HepG2 (cell line): ENCODE results near the gene FAM187B. TPM values are rescaled to one million over a fixed set of nuclear protein-coding genes. Genes with fewer than 3 reads are reported as not detected.

Experiments
- AHR ChIP-seq: IDR thresholded peaks from 2 replicates; pipeline ENCODE4 v1.6.1; 2018; ENCODE audit warnings: missing genetic modification reagents, missing compliant biosample characterization
- EHMT2 ChIP-seq: fragments of 200-600 bp; sonication (generic); IDR thresholded peaks from 2 replicates; pipeline ENCODE4 v1.7.0; 2017; ENCODE audit warnings: antibody characterized with exemption, low read depth, low read length, borderline replicate concordance
- ERF ChIP-seq: IDR thresholded peaks from 2 replicates; pipeline ENCODE4 v1.6.1; 2018; ENCODE audit warnings: missing biosample characterization, missing genetic modification reagents
- FOXA1 ChIP-seq, 2 experiments: fragments of 450-650 bp in 1 of 2; sonication (generic) in 1 of 2; formaldehyde crosslinking in 1 of 2; IDR thresholded peaks; 2 replicates each; pipeline versions ENCODE4 v1.4.0 to v1.6.1; 2016 to 2020; ENCODE audit warnings: missing genetic modification reagents in 1 of 2
- GABPB1 ChIP-seq: IDR thresholded peaks from 2 replicates; pipeline ENCODE4 v1.6.1; 2016; ENCODE audit warnings: mild to moderate bottlenecking, missing genetic modification reagents, moderate library complexity, missing compliant biosample characterization
- HOXA5 ChIP-seq: sonication (generic); formaldehyde crosslinking; IDR thresholded peaks from 2 replicates; pipeline ENCODE4 v1.4.0; 2020; ENCODE audit warnings: missing genetic modification reagents
- LCORL ChIP-seq, 2 experiments: fragments of 450-650 bp in 1 of 2; sonication (generic) in 1 of 2; formaldehyde crosslinking in 1 of 2; IDR thresholded peaks; 2 replicates each; pipeline versions ENCODE4 v1.5.0 to v1.6.1; 2017 to 2020; ENCODE audit warnings: antibody characterized with exemption in 1 of 2, missing genetic modification reagents in 1 of 2
- MAZ ChIP-seq, 2 experiments: sonication (generic) in 1 of 2; formaldehyde crosslinking in 1 of 2; IDR thresholded peaks; 2 replicates each; pipeline versions ENCODE4 v1.5.0 to v1.6.1; 2012 to 2020; ENCODE audit warnings: low read depth in 2 of 2, mild to moderate bottlenecking in 2 of 2, borderline replicate concordance in 1 of 2, improper control_type of control experiment in 1 of 2, low read length in 1 of 2, missing genetic modification reagents in 1 of 2, moderate library complexity in 1 of 2
- NAIF1 ChIP-seq: sonication (generic); formaldehyde crosslinking; IDR thresholded peaks from 2 replicates; pipeline ENCODE4 v1.5.0; 2020; ENCODE audit warnings: mild to moderate bottlenecking, missing genetic modification reagents, borderline replicate concordance
- NR2F6 ChIP-seq, 2 experiments: IDR thresholded peaks; 2 replicates each; pipeline ENCODE4 v1.6.1; 2016; ENCODE audit warnings: antibody characterized with exemption in 1 of 2, mild to moderate bottlenecking in 1 of 2
- POLR2AphosphoS2 ChIP-seq: IDR thresholded peaks from 2 replicates; pipeline ENCODE4 v1.6.1; 2011; ENCODE audit warnings: low read depth, low read length, improper control_type of control experiment
- POLR2AphosphoS5 ChIP-seq: IDR thresholded peaks from 2 replicates; pipeline ENCODE4 v1.6.1; 2012; ENCODE audit warnings: low read depth, low read length
- REXO4 ChIP-seq: sonication (generic); formaldehyde crosslinking; IDR thresholded peaks from 2 replicates; pipeline ENCODE4 v1.8.0; 2022; ENCODE audit warnings: missing genetic modification reagents, mild to moderate bottlenecking, borderline replicate concordance
- SAP130 ChIP-seq: IDR thresholded peaks from 2 replicates; pipeline ENCODE4 v1.6.1; 2016; ENCODE audit warnings: low read depth
- TEAD3 ChIP-seq: optimal IDR thresholded peaks from 2 replicates; pipeline ENCODE3; 2016; ENCODE audit warnings: borderline replicate concordance
- ZBTB7A ChIP-seq: sonication (generic); formaldehyde crosslinking; IDR thresholded peaks from 2 replicates; pipeline ENCODE4 v1.8.0; 2022; ENCODE audit warnings: mild to moderate bottlenecking, missing genetic modification reagents
- ZMYM4 ChIP-seq: sonication (generic); formaldehyde crosslinking; IDR thresholded peaks from 2 replicates; pipeline ENCODE4 v1.8.1; 2023; ENCODE audit warnings: mild to moderate bottlenecking, missing genetic modification reagents
- ZNF329 ChIP-seq: sonication (generic); formaldehyde crosslinking; IDR thresholded peaks from 2 replicates; pipeline ENCODE4 v1.9.0; 2021; ENCODE audit warnings: low read depth, mild to moderate bottlenecking, missing genetic modification reagents
- ZNF709 ChIP-seq: sonication (generic); formaldehyde crosslinking; IDR thresholded peaks from 2 replicates; pipeline ENCODE4 v1.5.0; 2020; ENCODE audit warnings: mild to moderate bottlenecking, missing genetic modification reagents
- ZNF781 ChIP-seq: sonication (generic); formaldehyde crosslinking; IDR thresholded peaks from 2 replicates; pipeline ENCODE4 v1.5.1; 2020; ENCODE audit warnings: borderline replicate concordance, mild to moderate bottlenecking, missing genetic modification reagents; ENCODE audit errors: not compliant biosample characterization
- polyA plus RNA-seq, 8 experiments: library from polyadenylated mRNA; depleted of rRNA in 3 of 8; stranded (reverse) in 7 of 8; unstranded in 1 of 8; fragments of >200 nt; fragmentation: Illumina TruSeq in 4 of 8; extraction: Trizol in 4 of 8; gene quantifications; 2 replicates each; pipeline versions ENCODE4 v1.2.1 to v1.2.3, GENCODE V29; 2011 to 2016; ENCODE audit warnings: low read depth in 4 of 8, missing spikeins in 1 of 8, mixed read lengths in 1 of 8; ENCODE audit not compliant: insufficient read depth in 1 of 8
- total RNA-seq, 5 experiments: library from RNA; depleted of rRNA; stranded (reverse); fragments of >200 nt; fragmentation: Illumina TruSeq; extraction: Trizol; gene quantifications; 2 replicates each; pipeline ENCODE4 v1.2.3, GENCODE V29; 2016; ENCODE audit warnings: low read depth in 1 of 5
- TF ChIP-seq, protein P1 (sequence below): sonication (generic); formaldehyde crosslinking; IDR thresholded peaks from 2 replicates; pipeline ENCODE4 v1.9.0; 2022; ENCODE audit warnings: low read depth, missing genetic modification reagents
- TF ChIP-seq, protein P2 (sequence below): sonication (generic); formaldehyde crosslinking; IDR thresholded peaks from 2 replicates; pipeline ENCODE4 v1.4.0; 2020; ENCODE audit warnings: missing genetic modification reagents
- TF ChIP-seq, protein P3 (sequence below): sonication (generic); formaldehyde crosslinking; IDR thresholded peaks from 2 replicates; pipeline ENCODE4 v1.5.0; 2020; ENCODE audit warnings: mild to moderate bottlenecking, missing genetic modification reagents, borderline replicate concordance

The FAM187B gene
- total and polyA plus RNA-seq, 2 of the 13 experiments (the other 11 are each of a cell fraction or from before 2014, with no cell fraction given): not detected

DNA sequence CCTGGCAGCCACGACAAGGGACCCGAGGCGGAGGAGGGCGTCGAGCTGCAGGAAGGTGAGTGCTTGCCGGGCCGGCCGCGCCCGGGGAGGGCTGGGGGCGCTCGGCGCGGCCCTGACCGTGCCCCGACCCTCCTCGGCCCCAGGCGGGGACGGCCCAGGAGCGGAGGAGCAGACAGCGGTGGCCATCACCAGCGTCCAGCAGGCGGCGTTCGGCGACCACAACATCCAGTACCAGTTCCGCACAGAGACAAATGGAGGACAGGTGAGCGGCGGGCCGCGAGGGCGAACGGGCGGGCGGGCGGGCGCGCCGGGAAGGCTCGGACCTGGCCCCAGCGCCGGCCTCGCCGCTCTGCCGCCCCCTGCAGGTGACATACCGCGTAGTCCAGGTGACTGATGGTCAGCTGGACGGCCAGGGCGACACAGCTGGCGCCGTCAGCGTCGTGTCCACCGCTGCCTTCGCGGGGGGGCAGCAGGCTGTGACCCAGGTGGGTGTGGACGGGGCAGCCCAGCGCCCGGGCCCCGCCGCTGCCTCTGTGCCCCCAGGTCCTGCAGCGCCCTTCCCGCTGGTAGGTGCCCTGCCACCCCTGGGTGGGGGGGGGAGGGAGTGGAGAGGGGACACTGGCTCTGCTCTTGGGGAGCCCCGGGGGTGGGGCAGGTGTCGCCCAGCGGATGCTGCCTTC lies 41.0 kb upstream of the FAM187B start (continued):
- TF ChIP-seq, protein P1, sequence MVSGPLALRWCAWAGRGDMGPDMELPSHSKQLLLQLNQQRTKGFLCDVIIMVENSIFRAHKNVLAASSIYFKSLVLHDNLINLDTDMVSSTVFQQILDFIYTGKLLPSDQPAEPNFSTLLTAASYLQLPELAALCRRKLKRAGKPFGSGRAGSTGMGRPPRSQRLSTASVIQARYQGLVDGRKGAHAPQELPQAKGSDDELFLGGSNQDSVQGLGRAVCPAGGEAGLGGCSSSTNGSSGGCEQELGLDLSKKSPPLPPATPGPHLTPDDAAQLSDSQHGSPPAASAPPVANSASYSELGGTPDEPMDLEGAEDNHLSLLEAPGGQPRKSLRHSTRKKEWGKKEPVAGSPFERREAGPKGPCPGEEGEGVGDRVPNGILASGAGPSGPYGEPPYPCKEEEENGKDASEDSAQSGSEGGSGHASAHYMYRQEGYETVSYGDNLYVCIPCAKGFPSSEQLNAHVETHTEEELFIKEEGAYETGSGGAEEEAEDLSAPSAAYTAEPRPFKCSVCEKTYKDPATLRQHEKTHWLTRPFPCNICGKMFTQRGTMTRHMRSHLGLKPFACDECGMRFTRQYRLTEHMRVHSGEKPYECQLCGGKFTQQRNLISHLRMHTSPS (CRISPR knock-in tag): 0 out of 2 replicates have a peak, but pooled peaks have one; percentile 47
- TF ChIP-seq SAP130 (CRISPR knock-in tag) (peak; percentile 79), LCORL (IDR thresholded peaks at IDR 0.05) (no peak), LCORL (CRISPR knock-in tag; IDR thresholded peaks at IDR 0.05) (peak; percentile 63; the same call in 1 of the 2 replicates), ZMYM4 (CRISPR knock-in tag) (no peak), MAZ (IDR thresholded peaks at IDR 0.05; ENCODE audit: borderline replicate concordance, low read depth, low read length) (peak; percentile 42; the same call in 1 of the 2 replicates), MAZ (CRISPR knock-in tag; IDR thresholded peaks at IDR 0.05; ENCODE audit: low read depth) (peak; percentile 79), ERF (CRISPR knock-in tag) (peak; percentile 64), ZNF781 (CRISPR knock-in tag) (no peak), NR2F6 (IDR thresholded peaks at IDR 0.05) (no peak), NR2F6 (CRISPR knock-in tag; IDR thresholded peaks at IDR 0.05) (peak; percentile 47), ZNF329 (peak; percentile 70; the same call in 1 of the 2 replicates), ZBTB7A (CRISPR knock-in tag) (peak; percentile 75; the same call in 1 of the 2 replicates), AHR (0 out of 2 replicates have a peak, but pooled peaks have one; percentile 22), HOXA5 (CRISPR knock-in tag) (0 out of 2 replicates have a peak, but pooled peaks have one; percentile 28), EHMT2 (no peak), GABPB1 (CRISPR knock-in tag) (peak; percentile 66; the same call in 1 of the 2 replicates), POLR2AphosphoS5 (peak; percentile 24; the same call in 1 of the 2 replicates), TEAD3 (CRISPR knock-in tag) (peak; percentile 89), FOXA1 (IDR thresholded peaks at IDR 0.05) (no peak), FOXA1 (CRISPR knock-in tag; IDR thresholded peaks at IDR 0.05) (0 out of 2 replicates have a peak, but pooled peaks have one; percentile 13), POLR2AphosphoS2 (no peak), REXO4 (CRISPR knock-in tag) (no peak), ZNF709 (CRISPR knock-in tag) (peak; percentile 18; the same call in 1 of the 2 replicates), NAIF1 (CRISPR knock-in tag) (no peak)
- TF ChIP-seq, protein P2, sequence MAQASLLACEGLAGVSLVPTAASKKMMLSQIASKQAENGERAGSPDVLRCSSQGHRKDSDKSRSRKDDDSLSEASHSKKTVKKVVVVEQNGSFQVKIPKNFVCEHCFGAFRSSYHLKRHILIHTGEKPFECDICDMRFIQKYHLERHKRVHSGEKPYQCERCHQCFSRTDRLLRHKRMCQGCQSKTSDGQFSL: peak; percentile 86; the same call in 1 of the 2 replicates
- TF ChIP-seq, protein P3, sequence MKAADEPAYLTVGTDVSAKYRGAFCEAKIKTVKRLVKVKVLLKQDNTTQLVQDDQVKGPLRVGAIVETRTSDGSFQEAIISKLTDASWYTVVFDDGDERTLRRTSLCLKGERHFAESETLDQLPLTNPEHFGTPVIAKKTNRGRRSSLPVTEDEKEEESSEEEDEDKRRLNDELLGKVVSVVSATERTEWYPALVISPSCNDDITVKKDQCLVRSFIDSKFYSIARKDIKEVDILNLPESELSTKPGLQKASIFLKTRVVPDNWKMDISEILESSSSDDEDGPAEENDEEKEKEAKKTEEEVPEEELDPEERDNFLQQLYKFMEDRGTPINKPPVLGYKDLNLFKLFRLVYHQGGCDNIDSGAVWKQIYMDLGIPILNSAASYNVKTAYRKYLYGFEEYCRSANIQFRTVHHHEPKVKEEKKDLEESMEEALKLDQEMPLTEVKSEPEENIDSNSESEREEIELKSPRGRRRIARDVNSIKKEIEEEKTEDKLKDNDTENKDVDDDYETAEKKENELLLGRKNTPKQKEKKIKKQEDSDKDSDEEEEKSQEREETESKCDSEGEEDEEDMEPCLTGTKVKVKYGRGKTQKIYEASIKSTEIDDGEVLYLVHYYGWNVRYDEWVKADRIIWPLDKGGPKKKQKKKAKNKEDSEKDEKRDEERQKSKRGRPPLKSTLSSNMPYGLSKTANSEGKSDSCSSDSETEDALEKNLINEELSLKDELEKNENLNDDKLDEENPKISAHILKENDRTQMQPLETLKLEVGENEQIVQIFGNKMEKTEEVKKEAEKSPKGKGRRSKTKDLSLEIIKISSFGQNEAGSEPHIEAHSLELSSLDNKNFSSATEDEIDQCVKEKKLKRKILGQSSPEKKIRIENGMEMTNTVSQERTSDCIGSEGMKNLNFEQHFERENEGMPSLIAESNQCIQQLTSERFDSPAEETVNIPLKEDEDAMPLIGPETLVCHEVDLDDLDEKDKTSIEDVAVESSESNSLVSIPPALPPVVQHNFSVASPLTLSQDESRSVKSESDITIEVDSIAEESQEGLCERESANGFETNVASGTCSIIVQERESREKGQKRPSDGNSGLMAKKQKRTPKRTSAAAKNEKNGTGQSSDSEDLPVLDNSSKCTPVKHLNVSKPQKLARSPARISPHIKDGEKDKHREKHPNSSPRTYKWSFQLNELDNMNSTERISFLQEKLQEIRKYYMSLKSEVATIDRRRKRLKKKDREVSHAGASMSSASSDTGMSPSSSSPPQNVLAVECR (CRISPR knock-in tag): peak; percentile 86
